ENCODE measurements around the gene ACSS1. TPM values are rescaled to one million over a fixed set of nuclear protein-coding genes. Genes with fewer than 3 reads are reported as not detected.
A peak's percentile ranks its signal among the peaks of the same experiment; 100 is the strongest.

Gene ACSS1
- polyA plus RNA-seq, 1 donor from 2014 or later: 59.8 TPM

DNA sequence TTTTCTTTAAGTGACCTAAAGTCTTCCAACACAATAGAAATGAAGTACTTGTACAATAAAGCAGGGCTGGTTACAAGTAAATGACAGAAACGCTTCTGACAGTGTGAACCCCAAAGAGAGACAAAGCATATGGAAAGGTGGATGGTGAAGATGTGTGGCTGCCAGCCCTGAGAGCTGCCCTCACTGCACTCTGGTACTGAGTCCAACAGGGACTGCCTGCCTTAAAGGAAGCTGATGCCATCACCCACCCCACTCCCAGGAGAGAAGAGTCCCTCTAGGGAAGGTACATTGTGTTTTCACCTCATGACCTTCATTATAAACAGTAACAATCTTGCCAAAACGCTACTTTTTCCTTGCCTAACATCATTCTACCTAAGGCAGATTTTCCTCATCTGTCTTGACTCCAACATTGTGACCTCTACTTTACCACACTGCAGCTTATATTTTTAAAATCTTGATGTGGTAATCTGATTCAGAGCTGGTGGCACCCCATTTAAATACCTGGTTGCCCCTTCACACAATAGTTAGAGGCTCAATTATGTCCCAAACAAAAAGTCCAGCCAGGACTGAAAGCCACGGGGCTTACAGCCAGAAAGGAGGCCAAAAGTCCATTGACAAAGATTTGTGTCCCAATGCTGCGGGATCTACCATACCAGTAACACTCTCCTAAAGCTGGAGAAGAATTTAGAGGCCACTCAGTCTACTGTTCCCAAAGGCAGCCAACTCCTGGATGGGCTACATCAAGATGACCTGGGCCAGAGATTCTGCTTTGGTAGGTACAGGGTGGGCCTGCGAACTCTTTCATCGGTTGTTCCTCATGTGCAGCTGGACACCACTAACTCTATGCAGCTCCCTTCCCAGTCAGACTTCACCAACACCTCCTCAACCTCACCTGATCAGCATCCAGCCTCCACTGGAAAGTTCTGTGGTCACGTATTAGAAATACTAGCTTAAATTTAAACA lies 69.8 kb downstream of the ACSS1 start:
- peak overlapping the region in 1 of 3 donors; percentile 29 for H3K27ac Mint-ChIP-seq
- peak overlapping the region in 1 of 4 donors; percentile 7 for H3K4me3 Mint-ChIP-seq
- peaks cover 2% of the 10 kb centered on the region for H3K36me3 Mint-ChIP-seq
- H3K27me3 Mint-ChIP-seq: no peaks in the 10 kb centered on the region
- no peaks in the 10 kb centered on the region for H3K9me3 Mint-ChIP-seq
- H3K4me1 Mint-ChIP-seq: peaks cover 20 to 34% (median 29%) of the 10 kb centered on the region in 3 donors

DNA sequence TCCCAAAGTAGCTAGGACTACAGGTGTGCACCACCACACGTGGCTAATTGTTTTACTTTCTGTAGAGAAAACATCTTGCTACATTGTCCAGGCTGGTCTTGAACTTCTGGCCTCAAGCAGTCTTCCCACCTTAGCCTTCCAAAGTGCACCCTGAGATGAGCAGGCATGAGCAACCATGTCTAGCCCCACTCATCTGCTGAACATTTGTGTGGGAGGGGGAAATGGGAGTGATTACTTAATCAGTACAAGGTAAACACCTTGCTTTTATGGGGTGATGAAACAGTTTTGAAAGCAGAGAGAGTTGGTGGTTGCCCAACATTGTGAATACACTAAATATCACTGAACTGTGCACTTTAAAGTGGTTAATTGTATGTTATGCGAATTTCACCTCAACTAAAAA lies 70.7 kb downstream of the ACSS1 start:
- no peak overlapping the region for H3K4me3 Mint-ChIP-seq
- no peak overlapping the region for H3K27ac Mint-ChIP-seq
- H3K9me3 Mint-ChIP-seq: no peaks in the 10 kb centered on the region
- H3K4me1 Mint-ChIP-seq: peaks cover 19 to 35% (median 29%) of the 10 kb centered on the region in 3 donors
- H3K36me3 Mint-ChIP-seq: peaks cover 2% of the 10 kb centered on the region
- no peaks in the 10 kb centered on the region for H3K27me3 Mint-ChIP-seq

DNA sequence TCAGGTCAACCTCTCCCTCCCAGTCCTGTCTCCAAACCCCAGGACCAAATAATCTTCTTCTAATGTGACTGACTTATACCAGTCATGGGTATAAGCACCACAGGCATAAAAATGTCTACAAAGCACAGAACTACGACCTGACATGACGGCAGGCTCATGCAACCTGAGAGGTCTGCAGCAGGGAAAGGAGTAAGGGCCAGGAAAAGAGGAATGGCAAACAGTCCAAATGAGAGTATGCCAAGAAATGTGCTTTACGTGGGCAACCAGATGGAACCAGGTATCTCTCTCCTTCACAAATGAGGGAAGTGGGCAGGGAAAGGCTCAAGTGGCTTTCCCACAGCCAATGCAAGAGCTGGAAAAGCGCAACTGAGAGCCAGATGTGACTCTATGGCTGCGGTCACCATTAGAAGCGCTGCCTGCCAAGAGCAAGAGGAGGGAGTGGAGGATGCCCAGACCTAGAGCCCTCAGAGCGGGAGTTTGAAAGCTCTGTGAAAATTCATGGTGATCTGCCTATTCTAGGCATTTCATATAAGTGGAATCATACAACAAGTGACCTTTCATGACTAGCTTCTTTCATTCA lies 71.4 kb downstream of the ACSS1 start:
- Mint-ChIP-seq H3K27ac (no peak overlapping the region), H3K9me3 (no peaks in the 10 kb centered on the region), H3K4me1 (peaks cover 17 to 32% (median 24%) of the 10 kb centered on the region in 3 donors), H3K4me3 (peak overlapping the region in 1 of 4 donors; percentile 24), H3K36me3 (peaks cover 4% of the 10 kb centered on the region), H3K27me3 (no peaks in the 10 kb centered on the region)

DNA sequence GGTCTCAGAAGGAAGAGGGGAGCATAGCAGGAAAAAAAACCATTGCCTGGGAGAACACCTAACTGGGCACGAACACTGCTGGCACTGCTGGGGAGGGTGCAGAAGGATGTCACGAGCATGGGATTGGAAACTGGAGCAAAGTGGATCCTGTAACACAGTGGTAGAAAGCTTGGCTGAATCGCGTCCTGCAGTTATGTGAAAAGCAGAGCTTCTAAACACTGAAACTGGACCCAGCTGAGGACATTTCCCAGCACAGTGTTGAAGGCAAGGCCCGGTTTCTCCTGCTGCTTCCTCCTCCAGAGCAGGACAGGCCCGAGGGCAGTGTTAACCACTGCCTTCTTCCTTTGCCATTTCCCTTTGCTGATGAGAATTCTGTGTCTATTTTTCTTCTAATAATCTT lies 72.1 kb downstream of the ACSS1 start:
- peaks cover 10 to 26% (median 20%) of the 10 kb centered on the region in 3 donors for H3K4me1 Mint-ChIP-seq
- peaks cover 10% of the 10 kb centered on the region for H3K36me3 Mint-ChIP-seq
- no peaks in the 10 kb centered on the region for H3K27me3 Mint-ChIP-seq
- H3K9me3 Mint-ChIP-seq: no peaks in the 10 kb centered on the region
- H3K4me3 Mint-ChIP-seq: peak overlapping the region in 2 of 4 donors; percentile 28 to 31
- H3K27ac Mint-ChIP-seq: no peak overlapping the region

DNA sequence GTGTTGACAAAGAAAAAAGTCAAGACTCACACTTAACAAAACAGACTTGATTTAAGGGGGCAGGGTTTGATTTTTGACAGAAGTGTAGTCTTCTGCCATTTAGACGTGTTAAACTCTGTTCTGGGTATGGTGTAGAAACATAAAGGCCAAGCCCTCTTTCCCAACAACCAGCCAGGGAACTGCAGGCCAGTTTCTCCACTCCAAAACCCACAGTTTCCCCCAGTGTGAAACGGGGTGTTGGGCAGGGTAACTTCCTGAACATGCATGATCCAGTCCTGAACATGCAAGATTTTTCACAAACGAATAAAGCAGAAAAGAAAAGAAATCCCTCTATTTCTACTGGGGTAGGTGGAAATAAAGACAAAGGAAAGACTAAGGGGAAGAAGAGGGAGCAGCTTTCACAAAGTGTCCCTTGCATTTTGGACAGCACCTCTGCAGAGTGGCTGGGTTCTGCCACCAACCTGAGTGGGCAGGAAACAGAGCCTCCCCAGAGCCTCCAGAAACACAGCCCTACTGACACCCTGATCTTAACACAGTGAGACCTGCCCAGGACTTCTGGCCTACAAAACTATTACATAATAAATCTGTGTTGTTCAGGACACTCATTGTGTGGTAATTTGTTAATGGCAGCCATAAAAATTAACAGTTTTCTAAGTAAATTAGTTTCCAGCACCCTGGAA lies 72.8 kb downstream of the ACSS1 start:
- H3K27me3 Mint-ChIP-seq: no peaks in the 10 kb centered on the region
- peaks cover 5 to 25% (median 16%) of the 10 kb centered on the region in 3 donors for H3K4me1 Mint-ChIP-seq
- peaks cover 13% of the 10 kb centered on the region for H3K36me3 Mint-ChIP-seq
- H3K27ac Mint-ChIP-seq: peak overlapping the region in 1 of 3 donors; percentile 53
- peaks cover 0 to 2% (median 0%) of the 10 kb centered on the region in 3 donors for H3K9me3 Mint-ChIP-seq
- no peak overlapping the region for H3K4me3 Mint-ChIP-seq

DNA sequence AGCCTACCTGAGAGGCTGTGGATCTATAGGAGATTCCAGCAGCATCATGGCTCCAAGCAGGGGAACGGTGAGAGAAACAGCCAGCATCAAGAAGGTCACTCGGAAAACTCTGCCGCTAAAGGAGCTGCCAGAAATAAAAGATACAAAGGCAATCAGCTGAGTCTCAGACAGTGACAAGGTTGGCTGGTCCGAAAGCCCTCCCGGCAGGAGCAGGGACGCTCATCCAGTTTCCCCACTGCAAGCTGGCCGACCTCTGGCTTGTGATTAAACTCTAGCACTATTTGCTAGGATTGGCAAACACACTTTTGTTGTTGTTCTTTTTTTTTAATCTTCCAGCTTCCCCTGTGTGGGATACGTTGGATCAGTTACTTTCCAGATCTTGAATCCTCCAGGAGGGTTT lies 74.0 kb downstream of the ACSS1 start:
- peak overlapping the region in 1 of 4 donors; percentile 27 for H3K4me3 Mint-ChIP-seq
- H3K36me3 Mint-ChIP-seq: peaks cover 21% of the 10 kb centered on the region
- no peaks in the 10 kb centered on the region for H3K27me3 Mint-ChIP-seq
- no peak overlapping the region for H3K27ac Mint-ChIP-seq
- peaks cover 0 to 4% (median 2%) of the 10 kb centered on the region in 3 donors for H3K9me3 Mint-ChIP-seq
- H3K4me1 Mint-ChIP-seq: peaks cover 3 to 25% (median 17%) of the 10 kb centered on the region in 3 donors

DNA sequence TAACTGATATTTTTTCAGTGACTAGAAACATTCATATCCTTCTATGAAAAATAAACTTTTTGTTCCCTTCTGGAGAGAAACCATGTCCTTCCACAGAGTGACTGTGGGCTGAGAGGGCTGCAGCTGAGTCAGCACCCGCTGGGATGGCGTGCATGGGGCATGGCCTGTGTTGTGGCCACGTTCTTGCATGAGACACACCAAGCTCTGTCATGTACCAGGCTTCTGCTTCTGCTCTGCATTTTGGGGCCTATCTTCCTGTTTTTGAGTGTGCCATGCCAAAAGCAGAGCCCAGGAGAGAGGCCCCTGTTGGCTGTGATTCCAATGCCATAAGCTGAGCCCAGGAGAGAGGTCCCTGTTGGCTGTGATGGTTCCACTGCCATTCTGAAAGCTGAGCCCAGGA lies 76.1 kb downstream of the ACSS1 start:
- peaks cover 1 to 21% (median 10%) of the 10 kb centered on the region in 3 donors for H3K4me1 Mint-ChIP-seq
- H3K27ac Mint-ChIP-seq: no peak overlapping the region

DNA sequence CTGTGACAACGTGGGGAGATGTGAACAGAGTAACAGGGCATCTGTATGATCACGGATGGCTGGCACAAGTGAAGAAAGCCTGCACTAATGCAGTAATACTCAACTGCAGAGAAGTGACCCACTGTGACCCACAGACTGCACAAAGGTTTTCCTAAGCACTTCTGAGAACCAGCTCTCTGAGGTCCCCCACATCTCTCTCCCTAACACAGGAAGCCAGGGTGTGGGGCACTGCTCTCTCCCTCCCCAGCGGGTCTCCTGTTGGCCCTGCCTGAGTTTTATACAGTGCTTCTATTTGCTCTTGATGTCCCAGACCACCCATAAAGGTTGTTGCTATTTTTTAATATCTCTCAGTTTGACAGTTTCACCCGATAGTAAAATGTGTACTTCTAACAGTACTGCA lies 76.7 kb downstream of the ACSS1 start:
- Mint-ChIP-seq H3K27ac (no peak overlapping the region), H3K9me3 (peaks cover 0 to 12% (median 5%) of the 10 kb centered on the region in 3 donors), H3K4me1 (peaks cover 2 to 18% (median 10%) of the 10 kb centered on the region in 3 donors), H3K4me3 (peak overlapping the region in 1 of 4 donors; percentile 60), H3K27me3 (no peaks in the 10 kb centered on the region), H3K36me3 (peaks cover 27% of the 10 kb centered on the region)

More for the DNA sequence above, 76.1 kb downstream of the ACSS1 start:
- H3K27me3 Mint-ChIP-seq: no peaks in the 10 kb centered on the region
- H3K9me3 Mint-ChIP-seq: peaks cover 0 to 6% (median 3%) of the 10 kb centered on the region in 3 donors
- peak overlapping the region in 1 of 4 donors; percentile 60 for H3K4me3 Mint-ChIP-seq
- H3K36me3 Mint-ChIP-seq: peaks cover 22% of the 10 kb centered on the region

DNA sequence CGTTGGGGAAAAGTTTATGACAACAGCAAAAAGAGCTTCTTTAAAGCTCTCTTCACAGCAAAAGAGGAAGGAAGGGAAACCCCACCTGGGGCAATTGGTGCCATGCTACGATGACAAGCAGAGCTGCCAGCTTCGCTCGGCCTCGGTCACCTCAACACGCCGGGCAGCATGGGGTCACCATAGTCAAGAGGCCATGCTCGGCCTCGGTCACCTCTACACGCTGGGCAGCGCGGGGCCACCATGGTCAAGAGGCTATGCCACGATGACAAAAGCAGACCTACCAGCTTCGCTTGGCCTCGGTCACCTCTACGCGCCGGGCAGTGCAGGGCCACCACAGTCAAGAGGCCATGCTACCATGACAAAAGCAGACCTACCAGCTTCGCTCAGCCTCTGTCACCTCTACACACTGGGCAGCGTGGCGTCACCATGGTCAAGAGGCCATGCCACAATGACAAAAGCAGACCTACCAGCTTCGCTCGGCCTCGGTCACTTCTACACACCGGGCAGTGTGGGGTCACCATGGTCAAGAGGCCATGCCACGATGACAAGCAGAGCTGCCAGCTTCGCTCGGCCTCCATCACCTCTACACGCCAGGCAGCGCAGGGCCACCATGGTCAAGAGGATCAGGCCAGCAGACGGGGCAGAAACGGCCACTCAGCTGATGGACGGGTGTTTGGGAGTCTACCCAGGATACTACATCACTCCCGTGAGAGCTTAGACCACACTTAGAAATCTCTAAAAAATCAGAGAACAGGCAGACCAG lies 77.5 kb downstream of the ACSS1 start:
- Mint-ChIP-seq H3K27me3 (no peaks in the 10 kb centered on the region), H3K4me3 (no peak overlapping the region), H3K27ac (peak overlapping the region in 1 of 3 donors; percentile 78), H3K9me3 (peaks cover 2 to 15% (median 5%) of the 10 kb centered on the region in 3 donors), H3K36me3 (peaks cover 35% of the 10 kb centered on the region), H3K4me1 (peaks cover 2 to 15% (median 7%) of the 10 kb centered on the region in 3 donors)

DNA sequence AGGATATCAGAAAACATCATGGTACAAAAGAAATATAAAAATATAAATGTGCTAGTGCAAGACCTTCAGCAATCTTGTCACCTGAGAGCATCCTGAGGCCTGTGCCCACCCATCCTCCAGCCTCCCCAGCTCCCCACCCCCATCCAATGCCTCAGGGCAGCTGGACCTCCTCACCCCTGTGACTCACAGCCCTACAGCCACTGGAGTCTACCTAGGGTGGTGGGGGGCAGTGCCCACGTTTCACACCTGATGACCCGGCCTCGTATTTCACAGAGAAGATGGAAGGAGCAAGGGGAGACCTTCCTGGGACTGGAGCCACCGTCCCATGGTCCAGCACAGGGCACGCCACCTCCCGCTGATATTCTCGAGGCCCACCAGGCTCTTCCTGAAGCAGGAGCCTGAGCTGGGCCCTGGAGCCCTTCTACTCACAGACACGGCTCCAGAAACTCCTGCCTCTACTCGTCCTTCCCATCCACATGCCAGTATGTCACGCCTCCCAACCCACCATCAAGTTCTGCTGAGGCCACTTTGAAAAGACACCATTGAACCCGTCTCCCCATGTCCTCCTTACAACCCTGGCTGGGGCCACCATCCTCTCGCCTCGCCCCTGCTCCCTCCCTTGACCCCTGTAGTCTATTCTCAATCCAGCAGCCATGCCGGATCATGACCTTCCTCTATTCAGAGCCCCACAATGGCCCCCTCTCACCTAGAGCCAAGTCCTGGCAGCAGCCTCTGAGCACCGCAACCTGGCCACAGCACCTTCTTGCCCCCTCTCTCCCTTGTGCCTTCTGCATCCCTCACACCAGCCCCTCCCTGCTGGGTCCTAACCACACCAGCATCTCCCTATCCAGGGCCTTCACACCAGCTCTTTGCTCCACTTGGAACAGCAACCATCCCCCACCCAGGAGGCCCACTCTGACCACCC lies 78.6 kb downstream of the ACSS1 start:
- Mint-ChIP-seq H3K27ac (peak overlapping the region in 1 of 3 donors; percentile 78), H3K4me1 (peaks cover 2 to 9% (median 5%) of the 10 kb centered on the region in 3 donors), H3K9me3 (peaks cover 2 to 17% (median 5%) of the 10 kb centered on the region in 3 donors), H3K4me3 (peak overlapping the region in 1 of 4 donors; percentile 9), H3K27me3 (no peaks in the 10 kb centered on the region), H3K36me3 (peaks cover 39% of the 10 kb centered on the region)

DNA sequence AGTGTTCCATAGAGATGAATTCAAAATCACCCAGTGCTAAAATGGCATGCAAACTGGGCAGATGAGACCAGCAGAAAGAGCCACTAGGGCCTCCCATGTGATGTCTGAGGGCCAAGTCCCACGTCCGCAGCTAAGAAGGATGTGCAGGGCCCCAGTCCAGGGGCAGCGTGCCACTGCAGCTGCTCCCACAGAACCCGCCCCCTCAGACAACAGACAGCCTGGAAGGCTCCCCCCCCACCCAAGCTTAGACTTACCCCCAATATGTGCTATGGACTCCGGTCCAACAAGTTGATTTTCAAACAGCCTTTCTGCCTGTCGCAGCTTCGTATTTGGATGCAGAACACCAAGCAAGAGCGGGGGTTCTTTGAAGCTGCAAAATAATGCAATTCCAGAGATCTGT lies 79.4 kb downstream of the ACSS1 start:
- H3K4me3 Mint-ChIP-seq: no peak overlapping the region
- H3K4me1 Mint-ChIP-seq: peaks cover 2 to 9% (median 5%) of the 10 kb centered on the region in 3 donors
- H3K9me3 Mint-ChIP-seq: peaks cover 2 to 17% (median 5%) of the 10 kb centered on the region in 3 donors
- H3K27me3 Mint-ChIP-seq: no peaks in the 10 kb centered on the region
- H3K36me3 Mint-ChIP-seq: peaks cover 37% of the 10 kb centered on the region
- H3K27ac Mint-ChIP-seq: no peak overlapping the region

DNA sequence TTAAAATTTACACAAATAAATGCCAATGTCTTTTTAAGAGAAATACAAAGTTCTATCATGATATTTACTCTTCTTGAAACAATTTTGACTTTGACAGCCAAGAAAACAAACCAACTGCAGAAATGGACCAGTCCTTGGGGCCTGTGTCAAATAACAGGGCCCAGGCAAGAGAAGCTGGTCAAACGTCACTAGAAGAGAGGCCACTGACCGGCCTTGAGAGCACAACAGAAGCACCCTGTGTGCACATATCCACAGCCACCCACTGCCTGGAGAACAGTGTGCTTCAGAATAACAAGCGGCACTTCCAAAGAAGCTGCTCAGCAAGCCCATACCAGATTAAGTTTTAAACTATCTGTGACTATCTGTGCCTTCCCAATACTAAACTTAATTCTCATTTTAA lies 80.1 kb downstream of the ACSS1 start:
- Mint-ChIP-seq H3K27ac (peak overlapping the region in 1 of 3 donors; percentile 47), H3K27me3 (no peaks in the 10 kb centered on the region), H3K4me1 (peaks cover 2 to 9% (median 5%) of the 10 kb centered on the region in 3 donors), H3K4me3 (no peak overlapping the region), H3K36me3 (peaks cover 39% of the 10 kb centered on the region), H3K9me3 (peaks cover 2 to 17% (median 5%) of the 10 kb centered on the region in 3 donors)

DNA sequence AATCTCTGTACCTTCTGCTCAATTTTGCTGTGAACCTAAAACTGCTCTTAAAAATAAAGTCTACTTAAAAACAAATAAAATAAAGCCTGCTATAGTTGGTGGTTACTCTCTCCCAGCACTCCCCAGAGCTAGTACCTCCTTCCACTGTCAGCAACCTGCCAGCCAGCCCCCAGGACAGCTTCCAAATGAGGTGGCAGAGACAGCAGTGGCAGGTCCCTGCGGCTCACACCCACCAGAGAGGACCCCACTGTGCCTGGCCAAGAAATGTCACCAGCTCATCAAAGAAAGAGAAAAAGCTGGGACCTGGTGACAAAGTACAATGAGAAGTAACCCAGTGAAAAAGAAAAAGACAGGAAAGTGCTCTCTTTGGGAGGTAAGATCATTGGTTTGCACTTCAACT lies 80.6 kb downstream of the ACSS1 start:
- Mint-ChIP-seq H3K36me3 (peaks cover 39% of the 10 kb centered on the region), H3K9me3 (peaks cover 2 to 17% (median 5%) of the 10 kb centered on the region in 3 donors), H3K27me3 (no peaks in the 10 kb centered on the region), H3K4me3 (no peak overlapping the region), H3K4me1 (peaks cover 2 to 8% (median 5%) of the 10 kb centered on the region in 3 donors), H3K27ac (peak overlapping the region in 1 of 3 donors; percentile 47)

All from IgD-negative memory B cell (primary cell).